Nephron progenitor cell (in vitro differentiated cells): ENCODE data around the gene CCK.

Experiments used
- DNase-seq: peaks from one replicate; pipeline ENCODE4 v3.0.0; 2021
- H3K27ac Mint-ChIP-seq: 2 replicates; pipeline ENCODE4 v1.8.0; 2021; ENCODE audit warnings: mild to moderate bottlenecking, moderate library complexity, mixed read lengths
- H3K27me3 Mint-ChIP-seq: 2 replicates; pipeline ENCODE4 v1.8.0; 2021; ENCODE audit warnings: mild to moderate bottlenecking, low read depth, mixed read lengths; ENCODE audit not compliant: poor library complexity
- H3K36me3 Mint-ChIP-seq: 2 replicates; pipeline ENCODE4 v1.8.0; 2021; ENCODE audit warnings: low read depth, mixed read lengths
- H3K4me1 Mint-ChIP-seq: 2 replicates; pipeline ENCODE4 v1.8.0; 2021; ENCODE audit warnings: mixed read lengths
- H3K4me3 Mint-ChIP-seq: 2 replicates; pipeline ENCODE4 v1.8.0; 2021; ENCODE audit warnings: mild to moderate bottlenecking, moderate library complexity, mixed read lengths
- H3K9me3 Mint-ChIP-seq: 2 replicates; pipeline ENCODE4 v1.8.0; 2021; ENCODE audit warnings: mild to moderate bottlenecking, moderate library complexity, mixed read lengths
- CTCF ChIP-seq: fragments of 200-600 bp; sonication (generic); IDR thresholded peaks from 2 replicates; pipeline ENCODE4 v1.5.0; 2021; ENCODE audit warnings: antibody characterized with exemption

Gene CCK

GRCh38 chr3:42274266-42274665 is 8.3 kb upstream of the CCK start:
- DNase-seq, result no peak
- Mint-ChIP-seq H3K9me3 (peaks cover 28% of the 10 kb centered on the region), H3K4me3 (no peak overlapping the region), H3K27ac (no peak overlapping the region), H3K4me1 (no peaks in the 10 kb centered on the region), H3K27me3 (peaks cover 23% of the 10 kb centered on the region), H3K36me3 (peaks cover 2% of the 10 kb centered on the region)
- TF ChIP-seq CTCF, result no peak

- no peak for DNase-seq
- Mint-ChIP-seq H3K27ac (no peak overlapping the region), H3K36me3 (no peaks in the 10 kb centered on the region), H3K4me3 (no peak overlapping the region), H3K27me3 (peaks cover 25% of the 10 kb centered on the region), H3K4me1 (no peaks in the 10 kb centered on the region), H3K9me3 (peaks cover 22% of the 10 kb centered on the region)
- no peak for TF ChIP-seq CTCF
Measured at GRCh38 chr3:42273361-42273760, 7.4 kb upstream of the CCK start.

- Mint-ChIP-seq H3K36me3 (no peaks in the 10 kb centered on the region), H3K4me1 (no peaks in the 10 kb centered on the region)
Measured at GRCh38 chr3:42271786-42272185, 5.8 kb upstream of the CCK start.

GRCh38 chr3:42270561-42270960 is 4.6 kb upstream of the CCK start:
- Mint-ChIP-seq H3K4me3 (no peak overlapping the region), H3K27me3 (peaks cover 35% of the 10 kb centered on the region), H3K9me3 (peaks cover 26% of the 10 kb centered on the region), H3K27ac (no peak overlapping the region), H3K4me1 (no peaks in the 10 kb centered on the region), H3K36me3 (no peaks in the 10 kb centered on the region)
- TF ChIP-seq CTCF, result no peak
- DNase-seq, result no peak

More at GRCh38 chr3:42271786-42272185, 5.8 kb upstream of the CCK start:
- no peak for TF ChIP-seq CTCF
- DNase-seq, result no peak
- H3K4me3 Mint-ChIP-seq, result no peak overlapping the region
- H3K27me3 Mint-ChIP-seq, result peaks cover 32% of the 10 kb centered on the region
- peaks cover 23% of the 10 kb centered on the region for H3K9me3 Mint-ChIP-seq
- no peak overlapping the region for H3K27ac Mint-ChIP-seq

GRCh38 chr3:42269647-42270046 is 3.7 kb upstream of the CCK start:
- no peak for TF ChIP-seq CTCF
- Mint-ChIP-seq H3K4me3 (no peak overlapping the region), H3K27me3 (peaks cover 44% of the 10 kb centered on the region), H3K36me3 (no peaks in the 10 kb centered on the region), H3K9me3 (peaks cover 27% of the 10 kb centered on the region), H3K4me1 (no peaks in the 10 kb centered on the region), H3K27ac (no peak overlapping the region)
- no peak for DNase-seq

- Mint-ChIP-seq H3K9me3 (peaks cover 35% of the 10 kb centered on the region), H3K27ac (no peak overlapping the region)
Measured at GRCh38 chr3:42267878-42268277, 1.9 kb upstream of the CCK start.

More at GRCh38 chr3:42267878-42268277, 1.9 kb upstream of the CCK start:
- Mint-ChIP-seq H3K4me1 (no peaks in the 10 kb centered on the region), H3K4me3 (no peak overlapping the region), H3K27me3 (peaks cover 61% of the 10 kb centered on the region), H3K36me3 (no peaks in the 10 kb centered on the region)
- no peak for DNase-seq
- TF ChIP-seq CTCF, result no peak
